Endodermal cell (in vitro differentiated cells): ENCODE measurements around the gene P2RY2. TPM values are rescaled to one million over a fixed set of nuclear protein-coding genes. Genes with fewer than 3 reads are reported as not detected.

Experiments
- DNase-seq: peaks from one replicate; pipeline ENCODE4 v3.0.0-alpha.2; 2017
- H3K27ac ChIP-seq: 2 replicates; pipeline ENCODE4 v1.5.1; 2013; ENCODE audit warnings: mild to moderate bottlenecking, low read depth, low read length, moderate library complexity
- H3K27me3 ChIP-seq: 2 replicates; pipeline ENCODE4 v1.6.1; 2013; ENCODE audit warnings: mild to moderate bottlenecking, low read length, moderate library complexity; ENCODE audit not compliant: insufficient read depth, control insufficient read depth, poor library complexity, severe bottlenecking
- H3K36me3 ChIP-seq: 2 replicates; pipeline ENCODE4 v1.7.0; 2013; ENCODE audit warnings: mild to moderate bottlenecking, low read length, moderate library complexity; ENCODE audit not compliant: control insufficient read depth, insufficient read depth
- H3K4me1 ChIP-seq: one replicate; pipeline ENCODE4 v1.7.0; 2013; ENCODE audit warnings: low read length; ENCODE audit not compliant: control insufficient read depth, insufficient read depth
- H3K4me3 ChIP-seq: 2 replicates; pipeline ENCODE4 v1.5.1; 2013; ENCODE audit warnings: mild to moderate bottlenecking, low read length, moderate library complexity
- H3K9ac ChIP-seq: 2 replicates; pipeline ENCODE4 v1.6.1; 2013; ENCODE audit warnings: mild to moderate bottlenecking, low read length, moderate library complexity; ENCODE audit not compliant: poor library complexity, severe bottlenecking; ENCODE audit errors: extremely low read depth
- H3K9me3 ChIP-seq: 2 replicates; pipeline ENCODE4 v1.6.1; 2013; ENCODE audit warnings: mild to moderate bottlenecking, low read length, moderate library complexity; ENCODE audit not compliant: control insufficient read depth
- H3K27ac Mint-ChIP-seq: 2 replicates; pipeline ENCODE4 v1.8.0; 2020; ENCODE audit warnings: mixed read lengths
- H3K27me3 Mint-ChIP-seq: 2 replicates; pipeline ENCODE4 v1.8.0; 2021; ENCODE audit warnings: mild to moderate bottlenecking, mixed read lengths; ENCODE audit not compliant: insufficient read depth
- H3K36me3 Mint-ChIP-seq: 2 replicates; pipeline ENCODE4 v1.8.0; 2020; ENCODE audit warnings: low read depth, mixed read lengths
- H3K4me1 Mint-ChIP-seq: 2 replicates; pipeline ENCODE4 v1.8.0; 2020; ENCODE audit warnings: mixed read lengths
- H3K4me3 Mint-ChIP-seq: 2 replicates; pipeline ENCODE4 v1.8.0; 2020; ENCODE audit warnings: mild to moderate bottlenecking, moderate library complexity, mixed read lengths
- H3K9me3 Mint-ChIP-seq: 2 replicates; pipeline ENCODE4 v1.8.0; 2020; ENCODE audit warnings: mild to moderate bottlenecking, mixed read lengths
- WGBS, 2 experiments: methylation state at CpG; one replicate each; pipeline versions ENCODE4 v1.1.5 to v1.1.7; 2013; ENCODE audit warnings: missing lambda C conversion rate in 2 of 2, mixed read lengths in 1 of 2; ENCODE audit not compliant: insufficient coverage in 1 of 2, insufficient read length in 1 of 2; 5-methylcytosine and 5-hydroxymethylcytosine counted together
- total RNA-seq, 2 donors: library from RNA; stranded (reverse); fragmentation: NEBNext Ultra II Directional in 1 of 2; extraction: Animal tissue kit (Norgen Biotek cat#: 25700) in 1 of 2; gene quantifications; 2 replicates in 1 of 2; 3 replicates in 1 of 2; pipeline ENCODE4 v1.2.1, GENCODE V29; 2021
- TF ChIP-seq, protein P1 (sequence below): fragments of 200-600 bp; sonication (generic); conservative IDR thresholded peaks from 2 replicates; pipeline ENCODE4 v1.5.0; 2021; ENCODE audit warnings: antibody characterized with exemption, mild to moderate bottlenecking

Gene P2RY2
- total RNA-seq, 2 donors from 2014 or later: 0.60 to 0.62 TPM

DNA sequence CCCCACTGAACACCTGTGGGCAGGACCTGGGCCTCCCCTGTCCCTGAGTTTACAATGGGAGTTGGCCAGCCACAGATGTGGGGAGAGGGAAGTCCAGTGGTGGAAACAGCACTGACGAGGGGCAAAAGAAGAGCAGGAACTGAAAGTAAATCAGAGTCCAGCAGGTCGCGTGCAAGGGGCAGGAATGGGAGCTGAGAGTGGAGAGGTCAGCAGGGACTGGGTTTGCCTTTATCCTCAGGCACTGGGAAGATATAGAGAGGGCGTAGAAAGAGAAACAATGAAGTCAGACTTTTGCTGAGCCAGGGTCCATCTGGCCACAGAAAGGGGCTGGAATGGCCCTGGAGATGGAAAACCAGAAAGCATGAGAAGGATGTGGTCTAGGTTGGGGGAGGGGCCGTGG is 62.5 kb downstream of the P2RY2 start:
- no peak overlapping the region for H3K27ac Mint-ChIP-seq
- H3K9me3 ChIP-seq: no peaks in the 10 kb centered on the region

GRCh38 chr11:73281201-73281741 is 63.2 kb downstream of the P2RY2 start:
- Histone ChIP-seq H3K4me1 (no peaks in the 10 kb centered on the region), H3K36me3 (no peaks in the 10 kb centered on the region), H3K27ac (no peak overlapping the region), H3K9me3 (no peaks in the 10 kb centered on the region), H3K4me3 (no peak overlapping the region), H3K9ac (no peak overlapping the region), H3K27me3 (no peaks in the 10 kb centered on the region)
- Mint-ChIP-seq H3K4me1 (peaks cover 7% of the 10 kb centered on the region), H3K27ac (no peak overlapping the region), H3K36me3 (no peaks in the 10 kb centered on the region), H3K27me3 (peaks cover 5% of the 10 kb centered on the region), H3K9me3 (no peaks in the 10 kb centered on the region), H3K4me3 (no peak overlapping the region)
- TF ChIP-seq, protein P1, sequence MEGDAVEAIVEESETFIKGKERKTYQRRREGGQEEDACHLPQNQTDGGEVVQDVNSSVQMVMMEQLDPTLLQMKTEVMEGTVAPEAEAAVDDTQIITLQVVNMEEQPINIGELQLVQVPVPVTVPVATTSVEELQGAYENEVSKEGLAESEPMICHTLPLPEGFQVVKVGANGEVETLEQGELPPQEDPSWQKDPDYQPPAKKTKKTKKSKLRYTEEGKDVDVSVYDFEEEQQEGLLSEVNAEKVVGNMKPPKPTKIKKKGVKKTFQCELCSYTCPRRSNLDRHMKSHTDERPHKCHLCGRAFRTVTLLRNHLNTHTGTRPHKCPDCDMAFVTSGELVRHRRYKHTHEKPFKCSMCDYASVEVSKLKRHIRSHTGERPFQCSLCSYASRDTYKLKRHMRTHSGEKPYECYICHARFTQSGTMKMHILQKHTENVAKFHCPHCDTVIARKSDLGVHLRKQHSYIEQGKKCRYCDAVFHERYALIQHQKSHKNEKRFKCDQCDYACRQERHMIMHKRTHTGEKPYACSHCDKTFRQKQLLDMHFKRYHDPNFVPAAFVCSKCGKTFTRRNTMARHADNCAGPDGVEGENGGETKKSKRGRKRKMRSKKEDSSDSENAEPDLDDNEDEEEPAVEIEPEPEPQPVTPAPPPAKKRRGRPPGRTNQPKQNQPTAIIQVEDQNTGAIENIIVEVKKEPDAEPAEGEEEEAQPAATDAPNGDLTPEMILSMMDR: no peak
- DNase-seq: no peak
- WGBS, 2 experiments: 95 to 96% methylated on average over 3 of the region's 3 CpGs

More for the DNA sequence above, 62.5 kb downstream of the P2RY2 start:
- Histone ChIP-seq H3K4me1 (peaks cover under 1% of the 10 kb centered on the region), H3K9ac (no peak overlapping the region), H3K27ac (no peak overlapping the region), H3K27me3 (no peaks in the 10 kb centered on the region), H3K36me3 (no peaks in the 10 kb centered on the region), H3K4me3 (no peak overlapping the region)
- no peaks in the 10 kb centered on the region for H3K9me3 Mint-ChIP-seq
- H3K4me1 Mint-ChIP-seq: peaks cover 7% of the 10 kb centered on the region
- H3K27me3 Mint-ChIP-seq: peaks cover 5% of the 10 kb centered on the region
- TF ChIP-seq, protein P1: no peak
- no peak overlapping the region for H3K4me3 Mint-ChIP-seq
- no peak for DNase-seq
- no peaks in the 10 kb centered on the region for H3K36me3 Mint-ChIP-seq
- 85 to 89% methylated on average over 5 of the region's 5 CpGs for WGBS, 2 experiments

- peaks cover 7% of the 10 kb centered on the region for H3K4me1 Mint-ChIP-seq
- H3K27ac Mint-ChIP-seq: no peak overlapping the region
- no peaks in the 10 kb centered on the region for H3K9me3 Mint-ChIP-seq
These were observed 63.9 kb downstream of the P2RY2 start for GRCh38 chr11:73281796-73282660.

More at GRCh38 chr11:73281796-73282660, 63.9 kb downstream of the P2RY2 start:
- Mint-ChIP-seq H3K4me3 (no peak overlapping the region), H3K36me3 (no peaks in the 10 kb centered on the region), H3K27me3 (peaks cover 5% of the 10 kb centered on the region)
- H3K27ac ChIP-seq: no peak overlapping the region
- H3K4me1 ChIP-seq: no peaks in the 10 kb centered on the region
- no peaks in the 10 kb centered on the region for H3K36me3 ChIP-seq
- 81 to 96% methylated on average over 3 of the region's 3 CpGs for WGBS, 2 experiments
- DNase-seq: no peak
- H3K9ac ChIP-seq: no peak overlapping the region
- TF ChIP-seq, protein P1: no peak
- no peak overlapping the region for H3K4me3 ChIP-seq
- no peaks in the 10 kb centered on the region for H3K9me3 ChIP-seq
- no peaks in the 10 kb centered on the region for H3K27me3 ChIP-seq
